Loucy (cell line): ENCODE measurements around the gene F12.

Experiments used
- H2AFZ ChIP-seq: fragments of 200-600 bp; sonication (generic); 2 replicates; pipeline ENCODE4 v1.6.0; 2016; ENCODE audit warnings: antibody characterized with exemption, mild to moderate bottlenecking, low read length, moderate library complexity
- H3F3A ChIP-seq: fragments of 200-600 bp; 2 replicates; pipeline ENCODE4 v1.6.0; 2016; ENCODE audit warnings: antibody characterized with exemption, low read depth, mild to moderate bottlenecking
- H3K27me3 ChIP-seq: fragments of 200-600 bp; sonication (generic); 2 replicates; pipeline ENCODE4 v1.6.1; 2014; ENCODE audit warnings: low read length, mild to moderate bottlenecking; ENCODE audit not compliant: insufficient read depth, poor library complexity, severe bottlenecking
- H3K36me3 ChIP-seq: fragments of 200-600 bp; sonication (generic); 2 replicates; pipeline ENCODE4 v1.6.1; 2016; ENCODE audit warnings: low read length; ENCODE audit not compliant: insufficient read depth
- H3K4me1 ChIP-seq: fragments of 200-600 bp; sonication (generic); 2 replicates; pipeline ENCODE4 v1.5.1; 2014; ENCODE audit warnings: low read length, mild to moderate bottlenecking; ENCODE audit not compliant: insufficient read depth, poor library complexity, severe bottlenecking
- H3K4me2 ChIP-seq: fragments of 200-600 bp; sonication (generic); 2 replicates; pipeline ENCODE4 v1.6.0; 2014; ENCODE audit warnings: antibody characterized with exemption, low read length, low read depth, mild to moderate bottlenecking; ENCODE audit not compliant: poor library complexity, severe bottlenecking
- H3K4me3 ChIP-seq: fragments of 200-600 bp; sonication (generic); 2 replicates; pipeline ENCODE4 v1.5.1; 2014; ENCODE audit warnings: low read length, mild to moderate bottlenecking, mixed read lengths; ENCODE audit not compliant: poor library complexity, severe bottlenecking
- H3K79me2 ChIP-seq: fragments of 200-600 bp; sonication (generic); 2 replicates; pipeline ENCODE4 v1.6.1; 2014; ENCODE audit warnings: low read length; ENCODE audit not compliant: insufficient read depth
- H3K9ac ChIP-seq: fragments of 200-600 bp; sonication (generic); 2 replicates; pipeline ENCODE4 v1.6.0; 2014; ENCODE audit warnings: mild to moderate bottlenecking, low read depth, low read length, moderate library complexity; ENCODE audit not compliant: poor library complexity, severe bottlenecking
- H3K9me2 ChIP-seq: fragments of 200-600 bp; sonication (generic); replicated peaks from 2 replicates; pipeline ENCODE4 v1.6.1; 2016; ENCODE audit warnings: low read depth, low read length, mixed read lengths
- H3K9me3 ChIP-seq: fragments of 200-600 bp; sonication (generic); 2 replicates; pipeline ENCODE4 v1.6.1; 2014; ENCODE audit warnings: mild to moderate bottlenecking, antibody characterized with exemption, low read length, low read depth; ENCODE audit not compliant: insufficient read depth
- H4K20me1 ChIP-seq: fragments of 200-600 bp; sonication (generic); 2 replicates; pipeline ENCODE4 v1.6.0; 2014; ENCODE audit warnings: antibody characterized with exemption, low read length, mild to moderate bottlenecking; ENCODE audit not compliant: insufficient read depth, poor library complexity, severe bottlenecking
- CTCF ChIP-seq: fragments of 200-600 bp; sonication (generic); conservative IDR thresholded peaks from 2 replicates; pipeline ENCODE4 v1.5.1; 2014; ENCODE audit warnings: mild to moderate bottlenecking, antibody characterized with exemption, low read length
- EZH2phosphoT487 ChIP-seq: fragments of 200-600 bp; IDR thresholded peaks from 2 replicates; pipeline ENCODE4 v1.6.1; 2018; ENCODE audit warnings: antibody characterized with exemption, mild to moderate bottlenecking, moderate library complexity, borderline replicate concordance

The F12 gene

GRCh38 chr5:177367323-177367848, 42.0 kb downstream of the F12 start:
- Histone ChIP-seq H3K4me3 (no peak overlapping the region), H3K4me1 (peaks cover 17% of the 10 kb centered on the region), H3K9ac (no peak overlapping the region), H3K9me2 (no peaks in the 10 kb centered on the region), H3K4me2 (no peak overlapping the region), H4K20me1 (no peaks in the 10 kb centered on the region), H2AFZ (no peak overlapping the region), H3K79me2 (peaks cover 5% of the 10 kb centered on the region; the same call in 1 of the 2 replicates), H3K9me3 (no peaks in the 10 kb centered on the region), H3K27me3 (no peaks in the 10 kb centered on the region), H3F3A (no peaks in the 10 kb centered on the region), H3K36me3 (0 out of 2 replicates have a peak, but pooled peaks cover 4% of the 10 kb centered on the region)
- TF ChIP-seq CTCF (no peak), EZH2phosphoT487 (no peak)

GRCh38 chr5:177366528-177367322, 42.6 kb downstream of the F12 start:
- H2AFZ ChIP-seq, result no peak overlapping the region
- H3K4me1 ChIP-seq, result peaks cover 11% of the 10 kb centered on the region
- no peak for TF ChIP-seq EZH2phosphoT487
- no peak for TF ChIP-seq CTCF
- H3K9ac ChIP-seq, result no peak overlapping the region
- H3K9me3 ChIP-seq, result no peaks in the 10 kb centered on the region
- no peaks in the 10 kb centered on the region for H3K27me3 ChIP-seq
- peaks cover 5% of the 10 kb centered on the region; the same call in 1 of the 2 replicates for H3K79me2 ChIP-seq
- H4K20me1 ChIP-seq, result no peaks in the 10 kb centered on the region
- H3K4me3 ChIP-seq, result no peak overlapping the region
- 0 out of 2 replicates have a peak, but pooled peaks cover 4% of the 10 kb centered on the region for H3K36me3 ChIP-seq
- no peak overlapping the region for H3K4me2 ChIP-seq
- H3F3A ChIP-seq, result no peaks in the 10 kb centered on the region
- H3K9me2 ChIP-seq, result no peaks in the 10 kb centered on the region

GRCh38 chr5:177365845-177366527, 43.4 kb downstream of the F12 start:
- TF ChIP-seq EZH2phosphoT487 (no peak), CTCF (no peak)
- Histone ChIP-seq H4K20me1 (no peaks in the 10 kb centered on the region), H3F3A (no peaks in the 10 kb centered on the region), H3K4me2 (no peak overlapping the region), H3K4me1 (peaks cover 7% of the 10 kb centered on the region), H3K27me3 (no peaks in the 10 kb centered on the region), H3K9me3 (no peaks in the 10 kb centered on the region), H2AFZ (no peak overlapping the region), H3K4me3 (no peak overlapping the region), H3K36me3 (0 out of 2 replicates have a peak, but pooled peaks cover 4% of the 10 kb centered on the region), H3K9ac (no peak overlapping the region), H3K79me2 (peaks cover 5% of the 10 kb centered on the region; the same call in 1 of the 2 replicates), H3K9me2 (no peaks in the 10 kb centered on the region)
